Caco-2 (cell line): Measurements from ENCODE around the gene ERICH6. TPM values are rescaled to one million over a fixed set of nuclear protein-coding genes. Genes with fewer than 3 reads are reported as not detected.

ENCODE experiments used
- BruUV-seq: library from RNA; stranded (reverse); fragments of 400-500 nt; replicated peaks from 2 replicates; lab custom pipeline; 2021; lab: Mats Ljungman, UMichigan
- CTCF ChIA-PET: fragments of 300-600 bp; sonication (Branson Sonifier 250); formaldehyde crosslinking; loops from one replicate; lab custom pipeline; 2022; ENCODE audit warnings: antibody characterized with exemption; lab: Charles Lee
- POLR2A ChIA-PET: fragments of 300-600 bp; sonication (Branson Sonifier 250); formaldehyde crosslinking; loops from one replicate; lab custom pipeline; 2022; ENCODE audit warnings: antibody characterized with exemption; lab: Charles Lee
- DNase-seq, 2 experiments: peaks; one replicate each; pipeline versions ENCODE4 v3.0.0 to v3.0.0-alpha.2; 2020 to 2022
- H3K27me3 ChIP-seq: replicated peaks from 2 replicates; pipeline ENCODE4 v1.6.0; 2011; ENCODE audit warnings: low read length; ENCODE audit not compliant: control insufficient read depth, insufficient read depth
- H3K36me3 ChIP-seq: 2 replicates; pipeline ENCODE4 v1.5.1; 2011; ENCODE audit warnings: low read length; ENCODE audit not compliant: control insufficient read depth, insufficient read depth
- H3K4me1 ChIP-seq: fragments of 250-450 bp; sonication (Bioruptor Pico); 2 replicates; pipeline ENCODE4 v1.5.1; 2020; ENCODE audit warnings: mild to moderate bottlenecking
- H3K4me3 ChIP-seq: 2 replicates; pipeline ENCODE4 v1.5.1; 2011; ENCODE audit warnings: low read depth, mild to moderate bottlenecking, control low read depth, low read length
- H3K9me3 ChIP-seq: fragments of 250-450 bp; sonication (Bioruptor Pico); 2 replicates; pipeline ENCODE4 v1.5.1; 2020; ENCODE audit warnings: mild to moderate bottlenecking, moderate library complexity
- H3K27ac Mint-ChIP-seq: one replicate; pipeline ENCODE4 v1.8.0; 2022; ENCODE audit warnings: mixed read lengths; ENCODE audit not compliant: unreplicated experiment
- H3K27me3 Mint-ChIP-seq: one replicate; pipeline ENCODE4 v1.8.0; 2022; ENCODE audit warnings: mixed read lengths; ENCODE audit not compliant: insufficient read depth, unreplicated experiment
- H3K36me3 Mint-ChIP-seq: one replicate; pipeline ENCODE4 v1.8.0; 2022; ENCODE audit warnings: mild to moderate bottlenecking, mixed read lengths; ENCODE audit not compliant: insufficient read depth, unreplicated experiment
- H3K4me1 Mint-ChIP-seq: one replicate; pipeline ENCODE4 v1.8.0; 2022; ENCODE audit warnings: low read depth, mixed read lengths; ENCODE audit not compliant: unreplicated experiment
- H3K4me3 Mint-ChIP-seq: one replicate; pipeline ENCODE4 v1.8.0; 2022; ENCODE audit warnings: mild to moderate bottlenecking, moderate library complexity, mixed read lengths; ENCODE audit not compliant: unreplicated experiment
- H3K9me3 Mint-ChIP-seq: one replicate; pipeline ENCODE4 v1.8.0; 2022; ENCODE audit warnings: mixed read lengths; ENCODE audit not compliant: unreplicated experiment
- CTCF ChIP-seq, 2 experiments: fragments of 200-600 bp in 1 of 2; IDR thresholded peaks; 1 replicate in 1 of 2; 2 replicates in 1 of 2; pipeline versions ENCODE4 v1.5.1 to v1.8.0; 2011 to 2022; ENCODE audit warnings: antibody characterized with exemption in 1 of 2, control low read depth in 1 of 2, inconsistent platforms in 1 of 2, low read depth in 1 of 2, low read length in 1 of 2, mild to moderate bottlenecking in 1 of 2, moderate library complexity in 1 of 2; ENCODE audit not compliant: insufficient read depth in 1 of 2, severe bottlenecking in 1 of 2, unreplicated experiment in 1 of 2
- intact Hi-C: fragments of 100-400 bp; cut with micrococcal nuclease; formaldehyde crosslinking; loops from one replicate; pipeline ENCODE4 v1.10.0; 2022; ENCODE audit not compliant: unreplicated experiment
- total RNA-seq: library from RNA; stranded (reverse); gene quantifications from 2 replicates; pipeline ENCODE4 v1.2.3, GENCODE V29; 2022

ERICH6 gene
- total RNA-seq, 1 experiment from 2014 or later, result not detected

GRCh38 chr3:150736903-150737832 is 33.4 kb upstream of the ERICH6 start:
- intact Hi-C loops, result loop anchor here (1.0 kb wide), 2 partner anchors 12 to 26 kb away; partner anchors contain the start of gene SIAH2
- no peaks in the 10 kb centered on the region for H3K27me3 ChIP-seq
- TF ChIP-seq CTCF (IDR thresholded peaks at IDR 0.05; ENCODE audit: insufficient read depth in 1 of 2, low read depth in 1 of 2, low read length in 1 of 2, severe bottlenecking in 1 of 2, unreplicated experiment in 1 of 2), result no peak
- no peaks in the 10 kb centered on the region for H3K9me3 ChIP-seq
- Mint-ChIP-seq H3K9me3 (no peaks in the 10 kb centered on the region), H3K4me1 (peaks cover 33% of the 10 kb centered on the region), H3K27ac (peak overlapping the region; percentile 56), H3K27me3 (no peaks in the 10 kb centered on the region), H3K4me3 (no peak overlapping the region), H3K36me3 (peaks cover 15% of the 10 kb centered on the region)
- no TSS peak for BruUV-seq
- POLR2A ChIA-PET, result no interaction called here
- peaks cover 41% of the 10 kb centered on the region for H3K4me1 ChIP-seq
- peak; percentile 77 to 82 for DNase-seq
- no peaks in the 10 kb centered on the region for H3K36me3 ChIP-seq
- H3K4me3 ChIP-seq, result no peak overlapping the region
- CTCF ChIA-PET, result no interaction called here

GRCh38 chr3:150736316-150736719 is 32.6 kb upstream of the ERICH6 start:
- Mint-ChIP-seq H3K27ac (peak overlapping the region; percentile 36), H3K4me1 (peaks cover 33% of the 10 kb centered on the region), H3K4me3 (peak overlapping the region; percentile 3), H3K36me3 (peaks cover 10% of the 10 kb centered on the region), H3K27me3 (no peaks in the 10 kb centered on the region), H3K9me3 (no peaks in the 10 kb centered on the region)
- no peaks in the 10 kb centered on the region for H3K36me3 ChIP-seq
- POLR2A ChIA-PET, result no interaction called here
- CTCF ChIA-PET, result no interaction called here
- H3K4me3 ChIP-seq, result no peak overlapping the region
- BruUV-seq, result no TSS peak
- no peak for DNase-seq
- peaks cover 41% of the 10 kb centered on the region for H3K4me1 ChIP-seq
- no peaks in the 10 kb centered on the region for H3K27me3 ChIP-seq
- H3K9me3 ChIP-seq, result no peaks in the 10 kb centered on the region
- TF ChIP-seq CTCF (IDR thresholded peaks at IDR 0.05; ENCODE audit: insufficient read depth in 1 of 2, low read depth in 1 of 2, low read length in 1 of 2, severe bottlenecking in 1 of 2, unreplicated experiment in 1 of 2), result no peak
- intact Hi-C loops, result no loop called here

- Histone ChIP-seq H3K4me1 (peaks cover 36% of the 10 kb centered on the region), H3K27me3 (no peaks in the 10 kb centered on the region), H3K36me3 (no peaks in the 10 kb centered on the region), H3K9me3 (no peaks in the 10 kb centered on the region), H3K4me3 (no peak overlapping the region)
- Mint-ChIP-seq H3K27ac (no peak overlapping the region), H3K4me1 (peaks cover 33% of the 10 kb centered on the region), H3K27me3 (no peaks in the 10 kb centered on the region), H3K9me3 (no peaks in the 10 kb centered on the region), H3K36me3 (peaks cover 2% of the 10 kb centered on the region), H3K4me3 (no peak overlapping the region)
- CTCF ChIA-PET, result no interaction called here
- intact Hi-C loops, result no loop called here
- DNase-seq, result no peak
- POLR2A ChIA-PET, result no interaction called here
- no TSS peak for BruUV-seq
- no peak for TF ChIP-seq CTCF (IDR thresholded peaks at IDR 0.05; ENCODE audit: insufficient read depth in 1 of 2, low read depth in 1 of 2, low read length in 1 of 2, severe bottlenecking in 1 of 2, unreplicated experiment in 1 of 2)
Observed at GRCh38 chr3:150734795-150735119, 31.0 kb upstream of the ERICH6 start.
